Breast epithelium (tissue), 3 donors: ENCODE measurements around the gene IRGQ.

Source experiments
- CTCF ChIP-seq, 3 donors: fragments of 450-650 bp; IDR thresholded peaks; one replicate each; pipeline ENCODE4 v1.5.1; 2016 to 2017; ENCODE audit warnings: antibody characterized with exemption in 3 of 3, mild to moderate bottlenecking in 3 of 3, moderate library complexity in 3 of 3
- POLR2A ChIP-seq: fragments of 450-650 bp; IDR thresholded peaks from one replicate; pipeline ENCODE4 v1.6.1; 2016; ENCODE audit warnings: antibody characterized with exemption, mild to moderate bottlenecking, moderate library complexity

- TF ChIP-seq CTCF (IDR thresholded peaks at IDR 0.05) (no peak), POLR2A (no peak)
These were observed 17.1 kb downstream of the IRGQ start for GRCh38 chr19:43578787-43579186.
